MM.1S (cell line): ENCODE data around the gene PSEN2.
"Not testable (repeated sequence)": the region's sequence is repeated elsewhere in the genome, so short reads cannot be mapped to it uniquely, and the experiment has no call there.

Experiments
- DNase-seq: peaks from one replicate; pipeline ENCODE4 v3.0.0-alpha.2; 2015
- H2AFZ ChIP-seq: fragments of 300-600 bp; sonication (generic); 2 replicates; pipeline ENCODE4 v1.6.0; 2016; ENCODE audit warnings: antibody characterized with exemption, low read length
- H3F3A ChIP-seq: fragments of 300-600 bp; sonication (generic); 2 replicates; pipeline ENCODE4 v1.6.1; 2016; ENCODE audit warnings: mild to moderate bottlenecking, antibody characterized with exemption, low read length, moderate library complexity, mixed read lengths; ENCODE audit not compliant: insufficient read depth
- H3K27ac ChIP-seq: fragments of 300-600 bp; sonication (generic); 2 replicates; pipeline ENCODE4 v1.5.1; 2016; ENCODE audit warnings: mild to moderate bottlenecking, low read length
- H3K27me3 ChIP-seq: fragments of 300-600 bp; sonication (generic); replicated peaks from 2 replicates; pipeline ENCODE4 v1.6.0; 2016; ENCODE audit warnings: low read length; ENCODE audit not compliant: insufficient read depth
- H3K36me3 ChIP-seq: fragments of 300-600 bp; sonication (generic); replicated peaks from 2 replicates; pipeline ENCODE4 v1.6.1; 2016; ENCODE audit warnings: mild to moderate bottlenecking, low read length, mixed read lengths; ENCODE audit not compliant: insufficient read depth
- H3K4me1 ChIP-seq: fragments of 300-600 bp; sonication (generic); 2 replicates; pipeline ENCODE4 v1.6.1; 2016; ENCODE audit warnings: low read length, mixed read lengths
- H3K4me2 ChIP-seq: fragments of 300-600 bp; sonication (generic); 2 replicates; pipeline ENCODE4 v1.6.0; 2016; ENCODE audit warnings: low read depth, low read length
- H3K4me3 ChIP-seq: fragments of 300-600 bp; sonication (generic); 2 replicates; pipeline ENCODE4 v1.5.1; 2016; ENCODE audit warnings: low read length, mixed read lengths
- H3K79me2 ChIP-seq: fragments of 300-600 bp; sonication (generic); 2 replicates; pipeline ENCODE4 v1.6.1; 2016; ENCODE audit warnings: mixed run types, low read length, mixed read lengths
- H3K9ac ChIP-seq: fragments of 300-600 bp; sonication (generic); 2 replicates; pipeline ENCODE4 v1.6.1; 2016; ENCODE audit warnings: low read length, mixed read lengths
- H3K9me2 ChIP-seq: fragments of 300-600 bp; sonication (generic); replicated peaks from 2 replicates; pipeline ENCODE4 v1.6.1; 2016; ENCODE audit warnings: mild to moderate bottlenecking, low read length, mixed read lengths; ENCODE audit not compliant: insufficient read depth
- H3K9me3 ChIP-seq: fragments of 300-600 bp; sonication (generic); replicated peaks from 2 replicates; pipeline ENCODE4 v1.6.1; 2016; ENCODE audit warnings: mild to moderate bottlenecking, low read length, mixed read lengths; ENCODE audit not compliant: insufficient read depth
- H4K20me1 ChIP-seq: fragments of 300-600 bp; sonication (generic); 2 replicates; pipeline ENCODE4 v1.6.1; 2016; ENCODE audit warnings: mild to moderate bottlenecking, low read length, moderate library complexity, mixed read lengths; ENCODE audit not compliant: insufficient read depth
- CTCF ChIP-seq: fragments of 300-600 bp; sonication (generic); IDR thresholded peaks from 2 replicates; pipeline ENCODE4 v1.5.1; 2016; ENCODE audit warnings: antibody characterized with exemption, low read length, mixed read lengths
- EZH2 ChIP-seq: fragments of 300-600 bp; sonication (generic); optimal IDR thresholded peaks from 2 replicates; pipeline ENCODE3; 2017; ENCODE audit warnings: low read depth, mild to moderate bottlenecking, antibody characterized with exemption, low read length, mixed read lengths
- EZH2phosphoT487 ChIP-seq: fragments of 300-600 bp; sonication (generic); IDR thresholded peaks from 2 replicates; pipeline ENCODE4 v1.6.1; 2018; ENCODE audit warnings: antibody characterized with exemption, low read length

Gene PSEN2

DNA sequence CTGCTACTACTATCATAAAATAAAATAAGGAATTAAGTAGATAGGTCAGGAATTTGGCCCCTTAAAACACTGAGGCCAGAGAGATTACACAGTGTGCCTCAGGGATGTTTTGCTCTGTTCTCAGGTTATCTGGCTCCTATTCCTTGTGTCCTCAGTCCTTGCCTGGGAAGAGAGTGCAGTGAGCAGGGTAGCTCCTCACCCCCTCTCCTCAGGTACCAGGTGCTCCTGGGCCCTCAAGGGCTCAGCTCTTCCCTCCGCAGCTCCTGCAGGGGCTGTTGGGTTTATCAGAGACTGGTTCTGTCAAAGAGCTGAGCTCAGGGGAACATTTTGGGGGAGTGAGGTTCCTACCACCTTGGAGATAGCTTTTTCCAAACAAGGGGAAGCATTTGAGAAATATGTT is 49.6 kb downstream of the PSEN2 start:
- H2AFZ ChIP-seq: no peak overlapping the region
- H3F3A ChIP-seq: no peaks in the 10 kb centered on the region
- H3K4me2 ChIP-seq: no peak overlapping the region
- no peaks in the 10 kb centered on the region for H3K36me3 ChIP-seq
- no peaks in the 10 kb centered on the region for H3K9me2 ChIP-seq
- H3K9ac ChIP-seq: no peak overlapping the region
- H3K79me2 ChIP-seq: no peaks in the 10 kb centered on the region
- TF ChIP-seq EZH2phosphoT487: no peak
- no peak for TF ChIP-seq EZH2
- no peak for TF ChIP-seq CTCF
- H3K27me3 ChIP-seq: no peaks in the 10 kb centered on the region
- no peak for DNase-seq
- H3K4me3 ChIP-seq: no peak overlapping the region
- no peak overlapping the region for H3K27ac ChIP-seq
- no peaks in the 10 kb centered on the region for H4K20me1 ChIP-seq
- H3K9me3 ChIP-seq: no peaks in the 10 kb centered on the region
- H3K4me1 ChIP-seq: no peaks in the 10 kb centered on the region

- TF ChIP-seq EZH2phosphoT487 (no peak), EZH2 (no peak), CTCF (no peak)
- Histone ChIP-seq H3K27me3 (no peaks in the 10 kb centered on the region), H3K4me3 (no peak overlapping the region), H3K9me3 (no peaks in the 10 kb centered on the region), H3K27ac (no peak overlapping the region), H3K4me2 (no peak overlapping the region), H3K4me1 (no peaks in the 10 kb centered on the region), H4K20me1 (no peaks in the 10 kb centered on the region), H3K9me2 (no peaks in the 10 kb centered on the region), H3K9ac (no peak overlapping the region), H3F3A (no peaks in the 10 kb centered on the region), H3K79me2 (no peaks in the 10 kb centered on the region), H3K36me3 (no peaks in the 10 kb centered on the region), H2AFZ (no peak overlapping the region)
- no peak for DNase-seq
Observed at GRCh38 chr1:226920446-226920894, 50.1 kb downstream of the PSEN2 start.

DNA sequence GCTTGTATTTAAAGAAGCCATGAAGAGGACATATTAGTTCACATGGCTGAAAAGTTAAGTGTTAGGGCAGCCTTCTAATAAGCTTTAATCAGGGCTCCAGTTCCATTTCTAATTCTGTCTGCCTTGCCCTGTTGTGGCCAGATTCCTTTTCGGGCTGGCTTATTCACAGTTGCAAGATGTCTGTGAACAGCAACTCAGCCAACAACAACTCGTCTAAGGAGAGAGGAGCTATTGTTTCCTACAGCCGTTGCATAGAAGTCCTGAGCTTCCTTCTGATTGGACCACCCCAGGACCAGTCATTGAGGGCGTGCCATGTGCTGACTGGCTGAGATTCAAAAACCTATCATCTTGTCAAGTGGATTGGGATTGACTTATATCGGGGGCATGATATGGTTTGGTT is 51.1 kb downstream of the PSEN2 start:
- H2AFZ ChIP-seq: no peak overlapping the region
- DNase-seq: no peak
- no peaks in the 10 kb centered on the region for H3K27me3 ChIP-seq
- no peaks in the 10 kb centered on the region for H4K20me1 ChIP-seq
- H3K9me3 ChIP-seq: no peaks in the 10 kb centered on the region
- no peak overlapping the region for H3K27ac ChIP-seq
- TF ChIP-seq EZH2phosphoT487 (no peak), CTCF (no peak), EZH2 (no peak)
- H3K4me3 ChIP-seq: no peak overlapping the region
- H3K9me2 ChIP-seq: no peaks in the 10 kb centered on the region
- H3K9ac ChIP-seq: no peak overlapping the region
- no peak overlapping the region for H3K4me2 ChIP-seq
- H3K79me2 ChIP-seq: no peaks in the 10 kb centered on the region
- no peaks in the 10 kb centered on the region for H3K36me3 ChIP-seq
- no peaks in the 10 kb centered on the region for H3K4me1 ChIP-seq
- H3F3A ChIP-seq: no peaks in the 10 kb centered on the region

- not testable (repeated sequence) for H3F3A ChIP-seq, H3K4me1 ChIP-seq, H3K4me3 ChIP-seq, H3K79me2 ChIP-seq, H3K4me2 ChIP-seq, H2AFZ ChIP-seq, DNase-seq, H3K27me3 ChIP-seq, H3K9ac ChIP-seq, H3K9me3 ChIP-seq, H3K36me3 ChIP-seq, H3K27ac ChIP-seq, H4K20me1 ChIP-seq, H3K9me2 ChIP-seq
Observed at GRCh38 chr1:226929260-226930111, 59.1 kb downstream of the PSEN2 start.
